Thoracic aorta (tissue), 2 donors: ENCODE results near the gene CLOCK. TPM values are rescaled to one million over a fixed set of nuclear protein-coding genes. Genes with fewer than 3 reads are reported as not detected.

Source experiments
- ATAC-seq: fragments of 150-250 bp; one replicate; pipeline ENCODE4 v1.8.0; 2017; ENCODE audit warnings: low read depth; ENCODE audit not compliant: insufficient number of reproducible peaks, low FRiP score
- DNase-seq: peaks from one replicate; pipeline ENCODE4 v3.0.0-alpha.2; 2020; ENCODE audit warnings: low spot score
- H3K27ac ChIP-seq, 2 donors: fragments of 200-600 bp; sonication (generic); 1 replicate in 1 of 2; 2 replicates in 1 of 2; pipeline ENCODE4 v1.5.1; 2016; ENCODE audit warnings: mild to moderate bottlenecking in 2 of 2, moderate library complexity in 2 of 2
- H3K27me3 ChIP-seq: fragments of 200-600 bp; sonication (generic); replicated peaks from 2 replicates; pipeline ENCODE4 v1.6.0; 2016; ENCODE audit warnings: mild to moderate bottlenecking; ENCODE audit not compliant: insufficient read depth
- H3K36me3 ChIP-seq: fragments of 200-600 bp; sonication (generic); one replicate; pipeline ENCODE4 v1.5.1; 2016
- H3K4me1 ChIP-seq, 2 donors: fragments of 200-600 bp; sonication (generic); 1 replicate in 1 of 2; 2 replicates in 1 of 2; pipeline versions ENCODE4 v1.5.1 to v1.6.0; 2016; ENCODE audit warnings: low read depth in 2 of 2, mild to moderate bottlenecking in 1 of 2; ENCODE audit not compliant: control insufficient read depth in 1 of 2
- H3K4me3 ChIP-seq: fragments of 200-600 bp; sonication (generic); 2 replicates; pipeline ENCODE4 v1.5.1; 2016; ENCODE audit warnings: mild to moderate bottlenecking
- H3K9me3 ChIP-seq: fragments of 200-600 bp; sonication (generic); 2 replicates; pipeline ENCODE4 v1.5.1; 2016
- total RNA-seq, 2 donors: library from RNA; depleted of rRNA; stranded (reverse); fragments of >200 nt; gene quantifications; one replicate each; pipeline versions ENCODE4 v1.1.0 to v1.2.3, GENCODE V29; 2016
- TF ChIP-seq, protein P1 (sequence below): fragments of 200-600 bp; sonication (generic); IDR thresholded peaks from one replicate; pipeline ENCODE4 v1.5.1; 2019; ENCODE audit warnings: antibody characterized with exemption

CLOCK gene
- total RNA-seq, 2 donors from 2014 or later, result 22.9 to 35.3 TPM

DNA sequence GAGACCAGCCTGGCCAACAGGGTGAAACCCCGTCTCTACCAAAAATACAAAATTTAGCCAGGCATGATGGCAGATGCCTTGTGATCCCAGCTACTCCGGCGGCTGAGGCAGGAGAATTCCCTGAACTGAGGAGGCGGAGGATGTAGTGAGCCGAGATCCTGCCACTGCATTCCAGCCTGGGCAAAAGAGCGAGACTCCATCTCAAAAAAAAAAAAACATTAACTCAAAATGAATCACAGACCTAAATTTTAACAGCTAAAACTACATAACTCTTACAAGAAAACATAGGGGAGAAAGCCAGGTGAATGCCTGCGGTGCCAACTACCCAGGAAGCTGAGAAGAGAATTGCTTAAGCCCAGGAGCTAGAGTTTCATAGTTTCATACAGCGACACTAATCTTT is 96.1 kb downstream of the CLOCK start:
- TF ChIP-seq, protein P1, sequence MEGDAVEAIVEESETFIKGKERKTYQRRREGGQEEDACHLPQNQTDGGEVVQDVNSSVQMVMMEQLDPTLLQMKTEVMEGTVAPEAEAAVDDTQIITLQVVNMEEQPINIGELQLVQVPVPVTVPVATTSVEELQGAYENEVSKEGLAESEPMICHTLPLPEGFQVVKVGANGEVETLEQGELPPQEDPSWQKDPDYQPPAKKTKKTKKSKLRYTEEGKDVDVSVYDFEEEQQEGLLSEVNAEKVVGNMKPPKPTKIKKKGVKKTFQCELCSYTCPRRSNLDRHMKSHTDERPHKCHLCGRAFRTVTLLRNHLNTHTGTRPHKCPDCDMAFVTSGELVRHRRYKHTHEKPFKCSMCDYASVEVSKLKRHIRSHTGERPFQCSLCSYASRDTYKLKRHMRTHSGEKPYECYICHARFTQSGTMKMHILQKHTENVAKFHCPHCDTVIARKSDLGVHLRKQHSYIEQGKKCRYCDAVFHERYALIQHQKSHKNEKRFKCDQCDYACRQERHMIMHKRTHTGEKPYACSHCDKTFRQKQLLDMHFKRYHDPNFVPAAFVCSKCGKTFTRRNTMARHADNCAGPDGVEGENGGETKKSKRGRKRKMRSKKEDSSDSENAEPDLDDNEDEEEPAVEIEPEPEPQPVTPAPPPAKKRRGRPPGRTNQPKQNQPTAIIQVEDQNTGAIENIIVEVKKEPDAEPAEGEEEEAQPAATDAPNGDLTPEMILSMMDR, result no peak
- no peaks in the 10 kb centered on the region for H3K27me3 ChIP-seq
- H3K36me3 ChIP-seq, result peaks cover 21% of the 10 kb centered on the region
- no peaks in the 10 kb centered on the region for H3K9me3 ChIP-seq
- no peak overlapping the region for H3K4me3 ChIP-seq
- ATAC-seq (no peak), DNase-seq (no peak)
- no peak overlapping the region for H3K27ac ChIP-seq
- peaks cover 0 to 3% of the 10 kb centered on the region in 2 donors for H3K4me1 ChIP-seq

DNA sequence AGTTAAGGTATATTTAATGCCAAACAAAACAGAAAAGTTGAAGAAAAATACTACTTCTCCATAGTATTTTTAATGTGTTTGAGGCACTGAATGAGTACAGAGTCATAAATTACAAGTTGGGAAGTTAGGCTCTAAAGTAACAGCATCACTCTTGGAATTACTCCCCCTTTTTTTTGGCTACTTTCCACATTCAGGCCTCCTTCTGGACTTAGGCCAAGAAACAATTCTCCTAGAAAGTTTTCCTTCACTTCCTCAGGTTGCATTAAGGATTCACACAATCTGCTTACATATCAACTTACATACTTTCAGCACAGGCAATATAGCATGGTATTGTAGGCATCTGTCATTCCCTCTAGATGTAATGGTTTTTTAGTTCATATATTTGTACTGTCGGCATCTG is 98.9 kb downstream of the CLOCK start:
- Histone ChIP-seq H3K4me3 (no peak overlapping the region), H3K27ac (no peak overlapping the region), H3K36me3 (peaks cover 17% of the 10 kb centered on the region), H3K9me3 (no peaks in the 10 kb centered on the region), H3K4me1 (peaks cover 0 to 3% of the 10 kb centered on the region in 2 donors), H3K27me3 (no peaks in the 10 kb centered on the region)
- no peak for DNase-seq
- TF ChIP-seq, protein P1, result no peak
- ATAC-seq, result no peak

DNA sequence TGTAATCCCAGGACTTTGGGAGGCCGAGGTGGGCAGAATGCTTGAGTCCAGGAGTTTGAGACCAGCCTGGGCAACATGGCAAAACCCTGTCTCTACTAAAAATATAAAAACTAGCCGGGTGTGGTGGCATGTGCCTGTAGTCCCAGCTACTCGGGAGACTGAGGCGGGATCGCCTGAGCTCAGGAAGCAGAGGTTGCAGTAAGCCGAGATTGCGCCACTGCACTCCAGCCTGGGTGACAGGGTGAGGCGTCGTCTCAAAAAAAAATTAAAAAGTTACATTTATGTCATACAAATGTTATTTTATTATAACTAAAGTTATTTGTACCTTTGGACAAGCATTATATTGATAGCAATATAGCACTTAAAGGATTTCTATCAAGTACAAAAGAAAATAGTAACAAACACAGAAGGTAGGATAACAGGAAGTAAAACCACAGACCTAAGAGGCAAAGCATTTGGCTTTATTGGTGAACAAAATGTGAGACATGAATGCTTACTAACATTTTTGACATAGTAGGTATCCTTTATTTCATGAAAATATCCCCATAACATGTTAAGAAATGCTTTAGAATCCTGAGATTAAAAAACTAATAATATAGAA is 99.5 kb downstream of the CLOCK start:
- Histone ChIP-seq H3K9me3 (no peaks in the 10 kb centered on the region), H3K27ac (no peak overlapping the region), H3K4me1 (peaks cover 0 to 3% of the 10 kb centered on the region in 2 donors), H3K27me3 (no peaks in the 10 kb centered on the region), H3K4me3 (no peak overlapping the region), H3K36me3 (peaks cover 15% of the 10 kb centered on the region)
- DNase-seq (no peak), ATAC-seq (no peak)
- TF ChIP-seq, protein P1, result no peak

DNA sequence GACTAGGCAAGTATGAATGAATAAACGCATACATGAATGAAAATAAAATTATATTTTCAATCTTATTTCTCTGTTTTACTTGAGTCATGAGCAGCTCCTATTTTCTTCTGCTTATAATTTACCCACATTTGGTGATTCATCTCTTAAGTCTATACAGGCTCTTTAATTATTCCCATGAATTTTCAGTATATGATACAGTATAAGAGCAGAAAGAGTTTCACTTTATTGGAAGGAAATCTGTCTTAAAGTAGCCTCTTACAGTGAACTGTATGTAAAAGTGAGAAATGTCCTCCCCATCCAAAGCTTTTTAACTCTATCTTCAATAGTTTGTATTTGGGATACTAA is 100.2 kb downstream of the CLOCK start:
- Histone ChIP-seq H3K4me3 (no peak overlapping the region), H3K9me3 (no peaks in the 10 kb centered on the region), H3K36me3 (peaks cover 12% of the 10 kb centered on the region), H3K27ac (no peak overlapping the region), H3K27me3 (no peaks in the 10 kb centered on the region), H3K4me1 (peaks cover 0 to 3% of the 10 kb centered on the region in 2 donors)
- DNase-seq (no peak), ATAC-seq (no peak)
- TF ChIP-seq, protein P1, result no peak

DNA sequence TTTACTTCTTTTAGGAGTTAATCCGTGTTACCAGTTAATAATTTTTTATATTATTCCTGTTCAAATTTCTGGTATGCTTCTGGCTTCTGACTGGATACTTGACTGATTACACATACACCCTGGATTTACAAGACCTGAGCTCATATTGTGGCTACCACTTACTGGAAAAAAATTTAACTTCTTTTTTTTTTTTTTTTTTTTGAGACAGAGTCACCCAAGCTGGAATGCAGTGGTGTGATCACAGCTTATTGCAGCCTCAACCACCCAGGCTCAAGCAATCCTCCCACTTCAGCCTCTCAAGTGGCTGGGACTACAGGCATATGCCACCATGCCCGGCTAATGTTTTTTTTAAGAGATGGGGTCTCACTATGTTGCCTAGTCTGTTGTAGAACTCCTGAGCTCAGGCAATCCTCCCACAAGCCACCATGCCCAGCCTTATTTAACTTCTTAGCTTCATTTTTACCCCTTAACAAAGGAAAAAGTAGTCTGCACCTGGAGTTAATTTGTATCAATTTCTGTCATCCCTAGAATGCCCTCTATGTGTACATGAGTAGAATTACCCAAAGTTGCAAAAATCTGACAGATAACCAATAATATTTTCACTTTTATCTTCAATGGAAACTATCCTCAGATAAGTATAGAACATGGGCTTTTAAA is 100.7 kb downstream of the CLOCK start:
- Histone ChIP-seq H3K4me3 (no peak overlapping the region), H3K27ac (no peak overlapping the region), H3K27me3 (no peaks in the 10 kb centered on the region), H3K36me3 (peaks cover 9% of the 10 kb centered on the region), H3K4me1 (peaks cover 0 to 3% of the 10 kb centered on the region in 2 donors), H3K9me3 (no peaks in the 10 kb centered on the region)
- TF ChIP-seq, protein P1, result no peak
- no peak for ATAC-seq
- no peak for DNase-seq
